NCI-H1092 (cell line): ENCODE measurements around the gene MICAL3.

ENCODE experiments used
- DNase-seq: peaks from one replicate; lab custom pipeline; 2025; lab: John Stamatoyannopoulos, UW

The MICAL3 gene

DNA sequence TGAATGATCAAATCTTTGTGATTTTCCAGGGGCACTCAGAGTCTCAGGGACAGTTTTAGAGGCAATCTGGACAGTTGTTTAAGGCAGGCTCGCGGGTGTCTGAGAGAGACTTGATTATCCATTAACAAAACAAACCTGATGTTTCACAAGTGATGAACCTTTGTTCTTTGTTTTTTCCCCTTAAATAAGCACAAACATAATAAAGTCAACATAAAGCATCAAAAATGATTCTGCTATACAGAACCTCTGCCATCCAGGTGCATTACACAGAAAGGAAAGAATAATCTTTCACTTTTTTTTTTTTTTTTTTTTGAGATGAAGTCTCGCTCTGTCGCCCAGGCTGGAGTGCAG lies 263.2 kb downstream of the MICAL3 start:
- DNase-seq: no peak

DNA sequence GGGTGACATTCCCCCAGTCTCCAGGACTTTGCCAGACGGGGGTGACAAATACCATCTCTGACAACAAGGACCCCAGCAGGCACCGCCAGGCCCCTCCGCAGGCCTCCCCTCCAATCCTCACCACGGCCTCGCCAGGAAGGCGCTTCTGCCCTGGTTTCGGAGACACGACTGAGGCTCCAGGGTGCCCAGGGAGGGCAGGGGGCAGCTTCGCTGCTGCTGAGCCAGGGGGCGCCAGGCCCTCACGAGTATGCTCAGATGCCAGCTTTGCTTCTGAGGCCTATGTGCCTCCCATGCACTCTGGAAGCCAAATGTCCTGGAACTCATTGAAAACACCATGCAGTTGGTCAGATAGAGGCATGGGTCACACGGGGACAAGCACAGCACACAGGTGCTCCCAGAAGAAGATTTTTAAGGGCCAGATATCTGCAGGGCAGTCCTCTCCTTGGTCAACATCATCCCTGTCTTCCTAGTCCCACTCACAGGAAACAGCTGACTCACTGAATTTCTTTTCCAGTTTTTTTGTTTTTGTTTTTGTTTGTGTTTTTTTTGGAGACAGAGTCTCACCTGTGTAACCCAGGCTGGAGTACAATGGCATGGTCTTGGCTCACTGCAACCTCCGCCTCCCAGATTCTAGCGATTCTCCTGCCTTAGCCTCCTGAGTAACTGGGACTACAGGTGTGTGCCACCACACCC lies 270.0 kb downstream of the MICAL3 start:
- DNase-seq: no peak

- no peak for DNase-seq
Observed at GRCh38 chr22:17753401-17753989, 270.9 kb downstream of the MICAL3 start.

DNA sequence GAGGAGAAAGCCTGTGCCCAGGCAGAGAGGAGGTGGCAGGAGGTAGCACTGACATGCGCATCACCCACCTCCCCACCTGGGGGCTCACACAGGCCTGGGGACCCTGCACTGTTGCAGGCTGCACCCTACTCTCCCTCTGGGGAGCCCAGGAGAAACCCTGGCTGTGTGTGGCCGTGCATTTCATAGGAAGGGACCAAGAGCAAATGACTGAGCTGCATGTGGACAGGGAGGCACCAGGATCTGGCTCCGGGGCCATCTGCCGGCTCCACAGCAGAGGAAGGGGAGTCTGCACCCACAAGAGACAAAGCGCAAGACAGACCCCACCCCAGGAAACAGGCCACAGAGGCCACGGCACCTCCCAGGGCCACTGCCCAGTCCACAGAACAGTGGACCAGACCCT lies 272.8 kb downstream of the MICAL3 start:
- no peak for DNase-seq

DNA sequence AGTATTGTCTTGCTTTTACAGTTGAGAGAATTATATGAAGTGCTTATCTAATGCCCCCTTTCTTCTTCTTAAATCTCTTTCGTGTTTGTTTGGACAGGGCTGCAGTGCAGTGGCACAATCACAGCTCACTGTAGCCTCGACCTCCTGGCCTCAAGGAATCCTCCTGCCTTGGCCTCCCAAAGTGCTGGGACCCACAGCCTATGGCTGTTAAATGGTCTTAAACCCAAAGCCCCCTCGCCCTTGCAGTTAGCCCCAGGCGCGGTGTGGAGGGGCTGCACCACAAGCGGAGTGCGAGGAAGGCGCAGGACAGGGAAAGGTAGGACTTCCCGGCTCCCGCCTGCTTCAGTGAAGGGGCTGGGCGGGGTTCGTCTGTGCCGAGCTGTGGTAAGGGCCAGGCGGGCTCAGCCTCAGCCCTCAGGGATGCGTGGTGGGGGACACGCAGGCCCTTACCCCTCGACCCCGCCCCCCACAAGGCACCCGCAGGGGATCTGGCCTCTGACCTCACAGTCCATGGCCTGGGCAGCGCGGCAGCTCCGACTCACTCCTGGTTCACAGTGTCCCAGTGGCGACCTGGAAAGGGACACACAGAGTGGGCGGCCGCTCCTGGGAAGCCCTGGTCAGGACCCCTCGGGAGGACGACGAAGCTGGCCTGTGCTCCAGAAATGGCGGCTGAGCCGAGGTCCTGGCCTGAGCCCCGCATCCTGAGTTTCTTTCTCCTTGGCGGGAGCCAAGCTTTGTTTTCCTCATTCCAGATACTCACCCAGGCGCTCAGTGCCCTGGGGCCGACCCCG lies 274.6 kb downstream of the MICAL3 start:
- no peak for DNase-seq

GRCh38 chr22:17748555-17749353 lies 275.6 kb downstream of the MICAL3 start:
- DNase-seq: no peak

DNA sequence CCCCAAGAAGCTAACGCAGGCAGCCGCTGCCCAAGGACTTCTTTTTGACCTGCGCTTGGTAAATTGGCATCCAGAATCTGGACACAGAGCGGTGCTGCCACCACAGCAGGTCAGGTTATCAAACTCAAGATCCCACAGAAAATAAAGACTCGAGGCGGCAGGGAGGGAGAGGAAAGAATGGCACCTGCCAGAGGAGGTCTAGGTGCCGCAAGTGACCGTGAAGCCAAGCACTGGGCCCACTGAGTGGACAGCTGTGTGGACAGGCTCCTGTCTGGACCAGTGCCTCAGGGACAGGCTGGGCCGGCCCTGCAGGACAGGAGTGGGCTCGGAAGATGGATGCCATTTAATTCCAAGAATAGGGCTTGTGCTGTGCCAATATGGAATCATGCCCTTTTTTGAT lies 277.4 kb downstream of the MICAL3 start:
- DNase-seq: no peak

DNA sequence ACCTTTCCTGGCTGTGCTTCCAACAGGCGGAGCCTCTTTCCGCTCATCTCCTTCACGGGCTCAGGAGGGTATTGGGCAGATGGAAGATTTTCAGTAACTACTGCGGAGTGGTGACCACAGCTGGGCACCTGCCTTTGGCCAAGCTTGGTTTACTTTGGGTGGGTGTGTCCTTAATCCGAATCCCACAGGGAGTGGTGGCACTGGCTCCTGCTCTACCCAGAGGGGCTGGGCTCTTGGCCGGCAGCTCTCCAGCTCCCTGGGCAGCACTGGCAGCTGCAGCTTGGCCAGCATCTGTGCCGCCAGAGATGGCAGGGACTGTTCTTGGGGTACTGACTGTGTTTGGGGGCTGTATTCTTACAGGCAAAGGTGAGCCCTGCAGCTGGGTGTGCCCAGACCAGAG lies 279.9 kb downstream of the MICAL3 start:
- peak; percentile 11 for DNase-seq

- DNase-seq: no peak
Observed at GRCh38 chr22:17743661-17744411, 280.5 kb downstream of the MICAL3 start.

GRCh38 chr22:17742527-17742902 lies 281.8 kb downstream of the MICAL3 start:
- DNase-seq: peak; percentile 68

DNA sequence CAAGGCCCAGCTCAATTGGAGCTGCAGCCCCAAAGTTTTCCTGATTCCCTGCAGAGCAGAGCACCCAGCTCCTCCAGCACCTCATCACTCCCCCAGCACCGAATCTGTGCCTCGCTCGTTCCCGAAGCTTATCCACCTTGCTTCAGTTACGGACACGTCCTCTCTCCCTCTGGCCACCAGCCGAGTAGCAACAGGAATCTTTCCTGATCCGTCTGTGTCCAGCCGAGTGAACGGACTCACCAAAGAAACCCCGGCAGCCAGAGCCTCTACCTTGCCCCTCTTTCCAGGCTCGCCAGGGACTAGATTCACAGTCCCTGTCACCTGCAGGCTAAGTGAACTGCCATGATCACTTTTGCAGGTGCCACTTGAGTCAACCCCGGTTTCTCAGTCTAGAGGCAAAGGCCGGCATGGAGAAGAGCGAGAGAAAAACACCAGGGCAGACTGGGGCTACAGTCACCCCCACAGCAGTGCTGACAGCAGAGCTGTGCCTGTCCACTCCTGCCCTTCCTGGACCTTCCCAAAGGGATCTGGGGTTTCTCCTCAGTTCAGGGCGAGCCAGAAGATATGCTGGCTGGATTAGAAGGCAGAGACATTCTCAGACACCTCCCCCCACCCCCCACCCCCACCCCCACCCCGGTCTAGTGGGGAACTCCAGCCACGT lies 282.4 kb downstream of the MICAL3 start:
- no peak for DNase-seq

DNA sequence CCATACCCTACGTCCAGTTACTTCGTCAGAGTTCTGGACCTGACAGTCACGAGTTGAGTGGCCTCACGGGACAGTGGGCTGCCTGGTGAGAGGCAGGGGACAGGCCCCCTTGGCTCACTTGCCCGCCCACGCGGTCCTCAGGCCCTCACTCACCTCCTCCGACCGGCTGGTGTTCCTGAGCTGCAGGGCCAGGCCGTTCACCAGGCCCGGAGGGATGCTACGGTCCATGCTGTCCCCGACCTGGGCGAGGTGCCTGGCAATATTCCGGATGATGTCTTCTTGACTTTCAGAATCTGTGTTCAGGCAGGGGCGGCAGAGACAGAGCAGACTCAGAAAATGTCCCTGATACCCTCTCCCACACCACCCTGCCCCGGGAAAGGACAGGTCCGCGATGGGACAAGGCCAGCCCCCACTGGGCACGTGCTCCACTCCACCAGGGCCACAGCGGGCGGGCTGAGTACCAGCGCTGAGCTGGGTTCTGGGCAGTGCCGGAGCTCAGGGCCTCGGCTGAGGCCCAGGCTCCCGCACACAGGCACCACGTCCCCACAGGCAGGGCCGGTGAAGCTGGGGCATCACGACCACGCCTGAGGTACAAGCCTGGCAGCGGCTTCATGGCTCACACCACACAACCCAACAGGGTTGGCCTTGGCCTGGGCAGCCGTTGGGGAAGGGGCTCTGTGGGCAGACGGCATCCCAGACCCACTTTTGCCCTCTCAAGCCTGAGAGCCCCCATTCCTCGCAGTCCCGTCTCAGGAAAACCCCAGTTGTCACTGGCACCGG lies 285.0 kb downstream of the MICAL3 start:
- no peak for DNase-seq

DNA sequence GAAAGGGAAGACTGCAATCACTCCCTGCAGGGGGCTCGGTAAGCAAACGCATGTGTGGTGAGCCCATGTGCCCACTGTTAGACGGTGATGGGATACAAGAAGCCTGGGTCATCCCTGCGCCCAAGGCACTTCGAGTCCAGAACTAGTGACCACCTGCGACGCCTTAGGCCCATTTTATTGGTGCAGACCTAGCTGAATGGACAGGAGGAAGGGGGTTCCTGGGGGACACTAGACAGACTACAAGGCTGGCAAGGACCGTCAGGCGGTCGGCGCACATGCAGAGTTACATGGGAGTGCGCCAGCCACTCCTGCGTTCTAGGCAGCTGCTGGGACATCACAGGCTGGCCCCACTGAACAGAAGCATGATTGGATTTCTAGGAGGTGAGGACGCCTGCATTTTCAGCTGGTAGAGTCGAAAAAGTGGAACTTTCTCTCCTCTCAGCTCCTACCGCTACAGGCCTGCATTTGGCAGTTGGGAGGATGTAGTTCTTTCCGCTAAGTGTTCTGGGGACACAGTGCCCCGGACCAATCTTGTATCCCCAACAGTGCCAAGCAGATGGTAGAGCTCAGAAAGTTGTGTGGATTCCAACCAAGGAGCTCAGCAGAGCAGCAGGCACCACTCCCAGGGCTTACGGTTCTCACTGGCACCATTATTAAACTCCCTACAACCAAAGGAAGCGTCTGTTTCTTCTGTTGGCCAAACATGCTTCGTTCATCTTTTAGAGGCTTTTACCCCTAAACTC lies 285.8 kb downstream of the MICAL3 start:
- DNase-seq: no peak
